GM23338 (cell line): ENCODE results near the gene MAPK7.

Experiments
- CREB1 ChIP-seq: fragments of 250-450 bp; sonication (Bioruptor Pico); IDR thresholded peaks from 2 replicates; pipeline ENCODE4 v1.5.0; 2020; ENCODE audit warnings: low read depth, mild to moderate bottlenecking, moderate library complexity
- CTCF ChIP-seq, 2 experiments: fragments of 200-600 bp in 1 of 2; sonication (generic) in 1 of 2; conservative IDR thresholded peaks; 2 replicates each; pipeline versions ENCODE4 v1.5.1 to v1.6.1; 2016 to 2017; ENCODE audit warnings: antibody characterized with exemption in 2 of 2, low read depth in 2 of 2, mild to moderate bottlenecking in 2 of 2, moderate library complexity in 1 of 2
- ETS1 ChIP-seq: IDR thresholded peaks from 2 replicates; pipeline ENCODE4 v1.6.1; 2016; ENCODE audit warnings: antibody characterized with exemption
- EZH2 ChIP-seq: fragments of 200-600 bp; sonication (generic); IDR thresholded peaks from one replicate; pipeline ENCODE4 v1.8.0; 2017; ENCODE audit warnings: antibody characterized with exemption, mild to moderate bottlenecking, low read depth; ENCODE audit not compliant: unreplicated experiment
- EZH2phosphoT487 ChIP-seq: fragments of 200-600 bp; sonication (generic); IDR thresholded peaks from one replicate; pipeline ENCODE4 v1.8.1; 2018; ENCODE audit warnings: antibody characterized with exemption; ENCODE audit not compliant: unreplicated experiment
- JUNB ChIP-seq: IDR thresholded peaks from one replicate; pipeline ENCODE4 v1.6.1; 2016; ENCODE audit warnings: antibody characterized with exemption; ENCODE audit not compliant: unreplicated experiment
- POLR2AphosphoS5 ChIP-seq: IDR thresholded peaks from 2 replicates; pipeline ENCODE4 v1.6.1; 2016; ENCODE audit warnings: antibody characterized with exemption, low read depth
- REST ChIP-seq: IDR thresholded peaks from one replicate; pipeline ENCODE4 v1.6.1; 2018; ENCODE audit warnings: antibody characterized with exemption; ENCODE audit not compliant: unreplicated experiment
- STAT1 ChIP-seq: IDR thresholded peaks from one replicate; pipeline ENCODE4 v1.6.1; 2016; ENCODE audit warnings: antibody characterized with exemption; ENCODE audit not compliant: unreplicated experiment

GRCh38 chr17:19357761-19358160 is 20.5 kb upstream of the MAPK7 start:
- TF ChIP-seq EZH2 (no peak), CTCF (conservative IDR thresholded peaks at IDR 0.05; ENCODE audit: low read depth in 2 of 2) (no peak), EZH2phosphoT487 (no peak), STAT1 (no peak), REST (no peak), POLR2AphosphoS5 (no peak), CREB1 (no peak), ETS1 (no peak), JUNB (no peak)
